GM23338 (cell line): ENCODE data around the gene FIGN. TPM values are rescaled to one million over a fixed set of nuclear protein-coding genes. Genes with fewer than 3 reads are reported as not detected.

Source experiments
- ATAC-seq: fragments of 200-7000 bp; cut with Tn5 transposase; 3 replicates; pipeline ENCODE4 v1.9.1; 2020
- DNase-seq: peaks from one replicate; pipeline ENCODE4 v3.0.0-alpha.2; 2015; ENCODE audit warnings: low spot score
- H2AFZ ChIP-seq: fragments of 200-600 bp; sonication (generic); 2 replicates; pipeline ENCODE4 v1.8.0; 2016; ENCODE audit warnings: antibody characterized with exemption, mild to moderate bottlenecking, moderate library complexity
- H3F3A ChIP-seq: fragments of 200-600 bp; sonication (generic); replicated peaks from 2 replicates; pipeline ENCODE4 v1.8.0; 2017; ENCODE audit warnings: antibody characterized with exemption, mixed run types, low read depth
- H3K27ac ChIP-seq: fragments of 200-600 bp; sonication (generic); 2 replicates; pipeline ENCODE4 v1.6.1; 2016; ENCODE audit warnings: low read depth
- H3K27me3 ChIP-seq: fragments of 200-600 bp; sonication (generic); 2 replicates; pipeline ENCODE4 v1.8.0; 2016; ENCODE audit warnings: mild to moderate bottlenecking, mixed run types, moderate library complexity; ENCODE audit not compliant: insufficient read depth
- H3K36me3 ChIP-seq: fragments of 200-600 bp; sonication (generic); 2 replicates; pipeline ENCODE4 v1.8.0; 2016; ENCODE audit warnings: mild to moderate bottlenecking; ENCODE audit not compliant: insufficient read depth
- H3K4me1 ChIP-seq: fragments of 200-600 bp; sonication (generic); 2 replicates; pipeline ENCODE4 v1.8.0; 2016; ENCODE audit warnings: mild to moderate bottlenecking, moderate library complexity; ENCODE audit not compliant: insufficient read depth
- H3K4me2 ChIP-seq: fragments of 200-600 bp; sonication (generic); 2 replicates; pipeline ENCODE4 v1.7.1; 2017; ENCODE audit warnings: mixed run types
- H3K4me3 ChIP-seq: fragments of 200-600 bp; sonication (generic); 2 replicates; pipeline ENCODE4 v1.6.1; 2016; ENCODE audit warnings: mixed run types
- H3K79me2 ChIP-seq: fragments of 200-600 bp; sonication (generic); replicated peaks from 2 replicates; pipeline ENCODE4 v1.8.0; 2017; ENCODE audit warnings: mild to moderate bottlenecking; ENCODE audit not compliant: insufficient read depth
- H3K9me2 ChIP-seq: fragments of 200-600 bp; sonication (generic); 2 replicates; pipeline ENCODE4 v1.8.0; 2017; ENCODE audit not compliant: insufficient read depth
- H4K20me1 ChIP-seq: fragments of 200-600 bp; sonication (generic); replicated peaks from 2 replicates; pipeline ENCODE4 v1.8.0; 2017; ENCODE audit warnings: mild to moderate bottlenecking; ENCODE audit not compliant: insufficient read depth
- H3K27ac Mint-ChIP-seq: 2 replicates; pipeline ENCODE4 v1.8.0; 2020; ENCODE audit warnings: inconsistent platforms, mild to moderate bottlenecking, moderate library complexity, mixed read lengths
- H3K27me3 Mint-ChIP-seq: 3 replicates; pipeline ENCODE4 v1.8.0; 2022; ENCODE audit warnings: low read depth, mild to moderate bottlenecking, moderate library complexity, mixed read lengths, inconsistent platforms; ENCODE audit not compliant: insufficient read depth, poor library complexity
- H3K36me3 Mint-ChIP-seq: 3 replicates; pipeline ENCODE4 v1.8.0; 2021; ENCODE audit warnings: low read depth, mild to moderate bottlenecking, inconsistent platforms, moderate library complexity, mixed read lengths
- H3K4me1 Mint-ChIP-seq: 3 replicates; pipeline ENCODE4 v1.8.0; 2020; ENCODE audit warnings: mild to moderate bottlenecking, inconsistent platforms, mixed read lengths
- H3K4me3 Mint-ChIP-seq: 3 replicates; pipeline ENCODE4 v1.8.0; 2021; ENCODE audit warnings: moderate library complexity, mild to moderate bottlenecking, inconsistent platforms, mixed read lengths
- H3K9me3 Mint-ChIP-seq: 3 replicates; pipeline ENCODE4 v1.8.0; 2020; ENCODE audit warnings: moderate library complexity, mild to moderate bottlenecking, inconsistent platforms, mixed read lengths
- CREB1 ChIP-seq: fragments of 250-450 bp; sonication (Bioruptor Pico); IDR thresholded peaks from 2 replicates; pipeline ENCODE4 v1.5.0; 2020; ENCODE audit warnings: low read depth, mild to moderate bottlenecking, moderate library complexity
- CTCF ChIP-seq, 2 experiments: fragments of 200-600 bp in 1 of 2; sonication (generic) in 1 of 2; conservative IDR thresholded peaks; 2 replicates each; pipeline versions ENCODE4 v1.5.1 to v1.6.1; 2016 to 2017; ENCODE audit warnings: antibody characterized with exemption in 2 of 2, low read depth in 2 of 2, mild to moderate bottlenecking in 2 of 2, moderate library complexity in 1 of 2
- EZH2 ChIP-seq: fragments of 200-600 bp; sonication (generic); IDR thresholded peaks from one replicate; pipeline ENCODE4 v1.8.0; 2017; ENCODE audit warnings: antibody characterized with exemption, mild to moderate bottlenecking, low read depth; ENCODE audit not compliant: unreplicated experiment
- EZH2phosphoT487 ChIP-seq: fragments of 200-600 bp; sonication (generic); IDR thresholded peaks from one replicate; pipeline ENCODE4 v1.8.1; 2018; ENCODE audit warnings: antibody characterized with exemption; ENCODE audit not compliant: unreplicated experiment
- JUNB ChIP-seq: IDR thresholded peaks from one replicate; pipeline ENCODE4 v1.6.1; 2016; ENCODE audit warnings: antibody characterized with exemption; ENCODE audit not compliant: unreplicated experiment
- NANOG ChIP-seq: IDR thresholded peaks from 2 replicates; pipeline ENCODE4 v1.6.1; 2016; ENCODE audit warnings: antibody characterized with exemption, borderline replicate concordance
- POLR2AphosphoS5 ChIP-seq: IDR thresholded peaks from 2 replicates; pipeline ENCODE4 v1.6.1; 2016; ENCODE audit warnings: antibody characterized with exemption, low read depth
- REST ChIP-seq: IDR thresholded peaks from one replicate; pipeline ENCODE4 v1.6.1; 2018; ENCODE audit warnings: antibody characterized with exemption; ENCODE audit not compliant: unreplicated experiment
- STAT1 ChIP-seq: IDR thresholded peaks from one replicate; pipeline ENCODE4 v1.6.1; 2016; ENCODE audit warnings: antibody characterized with exemption; ENCODE audit not compliant: unreplicated experiment
- ZNF114 ChIP-seq: fragments of 250-450 bp; sonication (Bioruptor Pico); IDR thresholded peaks from 2 replicates; pipeline ENCODE4 v1.5.0; 2020; ENCODE audit warnings: mild to moderate bottlenecking, moderate library complexity
- ZNF331 ChIP-seq: fragments of 250-450 bp; sonication (Bioruptor Pico); IDR thresholded peaks from 2 replicates; pipeline ENCODE4 v1.5.0; 2020; ENCODE audit warnings: low read depth, mild to moderate bottlenecking, moderate library complexity
- ZNF462 ChIP-seq: fragments of 250-450 bp; sonication (Bioruptor Pico); IDR thresholded peaks from 2 replicates; pipeline ENCODE4 v1.5.0; 2020; ENCODE audit warnings: mild to moderate bottlenecking, moderate library complexity
- polyA plus RNA-seq: library from polyadenylated mRNA; unstranded; fragments of >200 nt; fragmentation: Nextera tagmentation; extraction: Ambion mirVana; gene quantifications from 2 replicates; pipeline ENCODE4 v1.2.1, GENCODE V29; 2016
- total RNA-seq: library from RNA; depleted of rRNA; stranded (reverse); fragments of >200 nt; shearing (Covaris generic); gene quantifications from 2 replicates; pipeline ENCODE4 v1.2.3, GENCODE V29; 2014
- TF ChIP-seq, protein P1 (sequence below): IDR thresholded peaks from 2 replicates; pipeline ENCODE4 v1.6.1; 2016; ENCODE audit warnings: antibody characterized with exemption

The FIGN gene
- total and polyA plus RNA-seq, 2 experiments from 2014 or later: 17.2 to 23.6 TPM

DNA sequence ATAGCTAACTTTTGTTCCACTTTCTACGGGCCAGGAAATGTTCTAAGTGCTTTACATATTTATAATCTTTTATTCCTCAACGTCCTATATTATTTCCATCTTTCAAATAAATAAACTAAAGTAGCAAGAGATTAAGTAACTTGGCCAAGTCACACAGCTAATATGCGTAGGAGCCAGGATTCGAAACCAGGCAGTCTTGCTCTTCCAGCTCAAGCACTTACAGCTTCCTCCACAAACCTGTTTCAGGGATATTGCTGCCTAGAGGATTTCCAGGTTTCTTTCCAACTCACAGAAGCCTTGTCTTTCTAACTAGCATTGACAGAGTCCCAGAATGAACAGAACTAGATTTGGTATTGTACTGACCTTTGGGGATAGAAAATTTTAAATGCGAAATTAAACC lies 102.5 kb downstream of the FIGN start:
- H3K27me3 Mint-ChIP-seq: no peaks in the 10 kb centered on the region
- no peaks in the 10 kb centered on the region for H4K20me1 ChIP-seq
- no peak for DNase-seq
- no peaks in the 10 kb centered on the region for H3K9me3 Mint-ChIP-seq
- H3K4me3 ChIP-seq: no peak overlapping the region
- H3K79me2 ChIP-seq: peaks cover 4% of the 10 kb centered on the region; the same call in 1 of the 2 replicates
- H3K36me3 Mint-ChIP-seq: no peaks in the 10 kb centered on the region
- no peak for TF ChIP-seq CREB1
- no peak for TF ChIP-seq EZH2
- TF ChIP-seq ZNF462 (CRISPR knock-in tag): no peak
- TF ChIP-seq ZNF331 (CRISPR knock-in tag): no peak
- TF ChIP-seq ZNF114 (CRISPR knock-in tag): no peak
- TF ChIP-seq CTCF (conservative IDR thresholded peaks at IDR 0.05; ENCODE audit: low read depth in 2 of 2): no peak
- TF ChIP-seq JUNB: no peak
- no peak for TF ChIP-seq POLR2AphosphoS5
- no peak for TF ChIP-seq EZH2phosphoT487
- TF ChIP-seq NANOG: no peak
- no peak for TF ChIP-seq STAT1
- TF ChIP-seq, protein P1, sequence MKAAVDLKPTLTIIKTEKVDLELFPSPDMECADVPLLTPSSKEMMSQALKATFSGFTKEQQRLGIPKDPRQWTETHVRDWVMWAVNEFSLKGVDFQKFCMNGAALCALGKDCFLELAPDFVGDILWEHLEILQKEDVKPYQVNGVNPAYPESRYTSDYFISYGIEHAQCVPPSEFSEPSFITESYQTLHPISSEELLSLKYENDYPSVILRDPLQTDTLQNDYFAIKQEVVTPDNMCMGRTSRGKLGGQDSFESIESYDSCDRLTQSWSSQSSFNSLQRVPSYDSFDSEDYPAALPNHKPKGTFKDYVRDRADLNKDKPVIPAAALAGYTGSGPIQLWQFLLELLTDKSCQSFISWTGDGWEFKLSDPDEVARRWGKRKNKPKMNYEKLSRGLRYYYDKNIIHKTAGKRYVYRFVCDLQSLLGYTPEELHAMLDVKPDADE: no peak
- no peak for TF ChIP-seq REST
- H3K27ac Mint-ChIP-seq: no peak overlapping the region
- H3F3A ChIP-seq: no peaks in the 10 kb centered on the region
- H3K9me2 ChIP-seq: no peaks in the 10 kb centered on the region; the same call in 1 of the 2 replicates
- H3K27me3 ChIP-seq: no peaks in the 10 kb centered on the region
- H2AFZ ChIP-seq: no peak overlapping the region
- peaks cover 18% of the 10 kb centered on the region; the same call in 2 of the 3 replicates for H3K4me1 Mint-ChIP-seq
- no peaks in the 10 kb centered on the region for H3K36me3 ChIP-seq
- H3K4me3 Mint-ChIP-seq: no peak overlapping the region
- no peak overlapping the region for H3K4me2 ChIP-seq
- H3K4me1 ChIP-seq: peaks cover 8% of the 10 kb centered on the region
- ATAC-seq: no peak
- H3K27ac ChIP-seq: no peak overlapping the region
